ENCODE results near the gene POP5. TPM values are rescaled to one million over a fixed set of nuclear protein-coding genes. Genes with fewer than 3 reads are reported as not detected.
"Not testable (repeated sequence)": the region's sequence is repeated elsewhere in the genome, so short reads cannot be mapped to it uniquely, and the experiment has no call there.

Gene POP5
- total RNA-seq (32.3 TPM), polyA plus RNA-seq (10 to 100 TPM; 71.2 to 88.4 (median 79.0) TPM)

DNA sequence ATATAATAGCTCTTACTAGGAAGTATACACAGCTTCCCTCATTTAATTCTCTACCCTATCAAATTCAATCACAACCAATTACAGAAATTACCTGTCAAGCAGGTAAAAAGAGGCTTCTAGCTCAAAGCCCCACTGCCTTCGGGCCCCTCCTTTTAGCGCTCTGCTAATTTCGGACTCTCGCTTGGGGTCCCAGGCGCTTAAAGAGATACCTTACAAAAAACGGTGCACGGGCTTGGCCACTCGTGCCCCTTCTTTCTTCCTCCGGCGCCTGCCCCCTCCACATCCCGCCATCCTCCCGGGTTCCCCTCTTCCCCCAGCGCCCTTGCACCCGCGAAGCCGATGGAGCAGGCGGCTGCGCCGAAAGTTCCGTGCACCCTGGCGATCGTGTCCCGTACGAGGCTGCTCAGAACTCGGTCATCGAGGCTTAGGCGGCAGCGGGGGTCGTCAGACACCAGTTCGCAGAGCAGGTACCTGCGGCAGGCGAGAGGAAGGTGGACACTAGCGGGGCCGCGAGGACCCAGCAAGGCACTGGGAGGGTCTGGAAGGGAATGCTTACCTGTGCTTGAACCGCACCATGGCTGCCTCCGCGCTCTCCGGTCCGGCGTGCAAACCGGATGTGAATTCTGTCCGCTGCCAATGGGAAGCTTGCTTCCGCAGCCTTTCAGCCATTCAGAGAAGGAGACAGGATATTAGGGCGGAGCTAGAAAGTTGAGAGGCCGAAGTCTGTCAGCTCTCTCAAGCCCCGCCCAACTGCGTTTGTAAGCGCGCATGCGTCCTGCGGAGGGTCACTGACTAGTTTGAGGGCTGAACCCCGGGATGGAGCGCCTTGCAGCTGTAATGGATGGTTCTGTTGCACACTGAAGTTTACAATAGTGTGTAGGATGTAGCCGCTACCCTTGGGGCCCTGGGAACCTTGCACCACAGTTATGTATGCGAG lies at the start of gene POP5:
TSS of gene POP5 (minus strand) at position 616 of the 937 bp plus-strand sequence. CDS start at position 576, 40 bp downstream.
- peak; percentile 90 to 93 for ATAC-seq (ENCODE audit: low read depth in 2 of 2)
- peaks cover 7 to 54% (median 28%) of the 10 kb centered on the region in 4 donors for H3K4me1 Mint-ChIP-seq

DNA sequence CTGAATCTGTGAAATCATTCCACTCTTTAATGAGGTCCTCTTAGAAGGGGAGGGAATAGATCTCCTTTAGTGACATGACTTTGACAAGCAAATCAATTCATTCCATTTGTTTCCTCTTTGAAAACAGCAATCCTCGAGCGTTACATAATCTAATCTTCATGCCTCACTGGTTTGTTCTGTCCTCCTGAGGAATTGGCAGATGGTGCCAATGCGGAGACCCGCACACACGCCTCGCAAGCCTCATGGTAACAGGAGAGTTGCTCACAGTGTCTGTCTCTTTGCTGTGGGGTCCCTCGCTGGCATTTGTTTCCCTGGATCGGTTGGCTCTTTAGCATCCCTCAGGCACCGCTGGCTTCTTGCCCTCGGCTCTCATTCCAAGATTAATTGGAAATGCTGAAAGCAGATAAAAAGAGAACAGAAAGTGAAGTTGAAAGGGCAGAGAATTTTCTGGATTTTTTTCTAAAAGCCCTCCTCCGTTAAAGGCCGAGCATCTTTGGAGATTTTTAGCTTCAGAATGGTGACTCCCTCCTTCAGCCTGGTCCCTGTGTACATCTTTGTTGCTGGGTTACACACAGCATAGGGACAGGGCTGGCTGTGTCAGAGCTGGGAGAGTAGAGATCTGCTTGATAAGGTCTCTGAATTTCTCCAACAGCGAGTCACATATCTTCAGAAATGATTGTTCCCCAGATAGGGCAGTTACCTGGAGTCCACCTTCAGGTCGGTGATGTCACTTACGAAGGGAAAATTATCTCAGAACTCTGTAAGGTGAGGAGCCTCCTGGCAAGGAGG lies 49.1 kb upstream of the POP5 start:
- no peaks in the 10 kb centered on the region for H3K9me3 Mint-ChIP-seq
- no peak overlapping the region for H3K4me3 Mint-ChIP-seq
- no peaks in the 10 kb centered on the region for H3K4me1 Mint-ChIP-seq
- Histone ChIP-seq H3K27me3 (ENCODE audit: control insufficient read depth, insufficient read depth, low read length) (peaks cover 6% of the 10 kb centered on the region), H3K4me1 (ENCODE audit: control insufficient read depth, insufficient read depth, low read length, poor library complexity, severe bottlenecking) (no peaks in the 10 kb centered on the region), H3K4me3 (ENCODE audit: low read depth, low read length) (no peak overlapping the region), H3K27ac (ENCODE audit: insufficient read depth, low read length, poor library complexity, severe bottlenecking) (no peak overlapping the region), H3K36me3 (ENCODE audit: control insufficient read depth, insufficient read depth, low read length) (no peaks in the 10 kb centered on the region), H3K9me3 (ENCODE audit: control insufficient read depth in 2 of 2, low read length in 2 of 2) (no peaks in the 10 kb centered on the region)
- DNase-seq (no peak), ATAC-seq (ENCODE audit: low read depth in 2 of 2) (no peak)
- no peak overlapping the region for H3K27ac Mint-ChIP-seq
- peaks cover 29% of the 10 kb centered on the region for H3K27me3 Mint-ChIP-seq
- no peaks in the 10 kb centered on the region for H3K36me3 Mint-ChIP-seq

More for the DNA sequence above, at the start of gene POP5:
- peak; percentile 91 to 97 (median 93) for DNase-seq
- peaks cover 14% of the 10 kb centered on the region for H3K36me3 Mint-ChIP-seq
- Histone ChIP-seq H3K36me3 (ENCODE audit: control insufficient read depth, insufficient read depth, low read length) (peaks cover 32% of the 10 kb centered on the region), H3K9me3 (ENCODE audit: control insufficient read depth in 2 of 2, low read length in 2 of 2) (no peaks in the 10 kb centered on the region), H3K27ac (ENCODE audit: insufficient read depth, low read length, poor library complexity, severe bottlenecking) (peak within 1 kb of the TSS; percentile 64), H3K4me3 (ENCODE audit: low read depth, low read length) (peak within 1 kb of the TSS; percentile 87), H3K4me1 (ENCODE audit: control insufficient read depth, insufficient read depth, low read length, poor library complexity, severe bottlenecking) (peaks cover 40% of the 10 kb centered on the region), H3K27me3 (ENCODE audit: control insufficient read depth, insufficient read depth, low read length) (peaks cover 4% of the 10 kb centered on the region)
- H3K9me3 Mint-ChIP-seq = no peaks in the 10 kb centered on the region
- peaks cover 29% of the 10 kb centered on the region for H3K27me3 Mint-ChIP-seq
- peak within 1 kb of the TSS; percentile 95 to 98 (median 96) for H3K27ac Mint-ChIP-seq
- peak within 1 kb of the TSS; percentile 90 to 99 (median 98) for H3K4me3 Mint-ChIP-seq

GRCh38 chr12:120628919-120629318 lies 47.7 kb upstream of the POP5 start:
- no peak overlapping the region for H3K27ac Mint-ChIP-seq
- no peak for ATAC-seq (ENCODE audit: low read depth in 2 of 2)
- no peak overlapping the region for H3K27ac ChIP-seq (ENCODE audit: insufficient read depth, low read length, poor library complexity, severe bottlenecking)
- peaks cover 3% of the 10 kb centered on the region for H3K27me3 ChIP-seq (ENCODE audit: control insufficient read depth, insufficient read depth, low read length)
- no peaks in the 10 kb centered on the region for H3K36me3 Mint-ChIP-seq
- peaks cover 35% of the 10 kb centered on the region for H3K27me3 Mint-ChIP-seq
- H3K9me3 Mint-ChIP-seq = no peaks in the 10 kb centered on the region
- no peak overlapping the region for H3K4me3 ChIP-seq (ENCODE audit: low read depth, low read length)
- H3K4me3 Mint-ChIP-seq = no peak overlapping the region
- no peaks in the 10 kb centered on the region for H3K36me3 ChIP-seq (ENCODE audit: control insufficient read depth, insufficient read depth, low read length)
- no peaks in the 10 kb centered on the region for H3K4me1 ChIP-seq (ENCODE audit: control insufficient read depth, insufficient read depth, low read length, poor library complexity, severe bottlenecking)
- DNase-seq = no peak
- no peaks in the 10 kb centered on the region for H3K9me3 ChIP-seq (ENCODE audit: control insufficient read depth in 2 of 2, low read length in 2 of 2)
- H3K4me1 Mint-ChIP-seq = no peaks in the 10 kb centered on the region

GRCh38 chr12:120625557-120626419 lies 44.6 kb upstream of the POP5 start:
- DNase-seq = peak in 1 of 3 donors; percentile 26
- no peak for ATAC-seq (ENCODE audit: low read depth in 2 of 2)
- H3K4me3 ChIP-seq (ENCODE audit: low read depth, low read length) = no peak overlapping the region
- H3K9me3 ChIP-seq (ENCODE audit: control insufficient read depth in 2 of 2, low read length in 2 of 2) = no peaks in the 10 kb centered on the region
- Mint-ChIP-seq H3K4me3 (no peak overlapping the region), H3K27me3 (peaks cover 59% of the 10 kb centered on the region), H3K27ac (no peak overlapping the region), H3K4me1 (no peaks in the 10 kb centered on the region), H3K36me3 (no peaks in the 10 kb centered on the region), H3K9me3 (peaks cover 0 to 2% (median 0%) of the 10 kb centered on the region in 7 donors)
- H3K36me3 ChIP-seq (ENCODE audit: control insufficient read depth, insufficient read depth, low read length) = no peaks in the 10 kb centered on the region
- H3K27ac ChIP-seq (ENCODE audit: insufficient read depth, low read length, poor library complexity, severe bottlenecking) = no peak overlapping the region
- no peaks in the 10 kb centered on the region for H3K4me1 ChIP-seq (ENCODE audit: control insufficient read depth, insufficient read depth, low read length, poor library complexity, severe bottlenecking)
- peaks cover 2% of the 10 kb centered on the region for H3K27me3 ChIP-seq (ENCODE audit: control insufficient read depth, insufficient read depth, low read length)

GRCh38 chr12:120620624-120621023 lies 39.4 kb upstream of the POP5 start:
- ATAC-seq (ENCODE audit: low read depth in 2 of 2) (no peak), DNase-seq (no peak)
- Mint-ChIP-seq H3K9me3 (peaks cover 0 to 2% (median 0%) of the 10 kb centered on the region in 7 donors), H3K4me1 (no peaks in the 10 kb centered on the region), H3K27me3 (peaks cover 37% of the 10 kb centered on the region), H3K36me3 (no peaks in the 10 kb centered on the region), H3K27ac (no peak overlapping the region), H3K4me3 (no peak overlapping the region)
- Histone ChIP-seq H3K4me3 (ENCODE audit: low read depth, low read length) (no peak overlapping the region), H3K27me3 (ENCODE audit: control insufficient read depth, insufficient read depth, low read length) (peaks cover 14% of the 10 kb centered on the region), H3K27ac (ENCODE audit: insufficient read depth, low read length, poor library complexity, severe bottlenecking) (no peak overlapping the region), H3K36me3 (ENCODE audit: control insufficient read depth, insufficient read depth, low read length) (no peaks in the 10 kb centered on the region), H3K9me3 (ENCODE audit: control insufficient read depth in 2 of 2, low read length in 2 of 2) (no peaks in the 10 kb centered on the region), H3K4me1 (ENCODE audit: control insufficient read depth, insufficient read depth, low read length, poor library complexity, severe bottlenecking) (no peaks in the 10 kb centered on the region)

DNA sequence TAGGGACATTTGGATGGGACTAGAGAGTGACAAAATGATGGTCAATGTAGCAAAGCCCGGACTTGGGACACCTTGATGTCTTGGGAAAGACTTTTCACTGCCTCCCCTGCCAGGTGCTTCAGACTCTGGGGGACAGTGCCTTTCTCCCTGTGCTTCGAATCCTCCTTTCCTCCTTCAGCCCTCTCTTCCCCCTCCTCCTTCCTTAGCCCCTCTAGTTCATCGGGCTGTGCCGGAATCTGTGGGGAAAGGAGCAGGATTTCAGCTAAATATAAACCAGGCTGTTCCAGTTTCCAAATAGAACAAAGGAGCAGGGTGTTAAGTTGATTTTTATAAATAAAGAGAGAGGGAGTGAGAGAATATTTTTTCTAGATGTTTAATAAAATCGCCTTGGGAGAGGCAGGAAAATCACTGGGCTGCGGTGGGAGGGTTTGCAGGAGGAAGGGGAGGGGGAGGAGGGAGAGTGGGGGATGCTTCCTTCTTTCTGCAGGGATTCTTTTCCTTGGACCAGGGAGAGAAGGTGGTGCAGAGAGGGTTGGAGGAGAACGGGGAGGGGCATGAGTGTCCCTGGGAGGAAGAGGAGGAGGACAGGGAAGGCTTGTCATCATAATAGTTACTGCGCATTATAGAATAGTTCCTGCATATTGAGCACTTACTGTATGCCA lies 37.9 kb upstream of the POP5 start:
- H3K27me3 ChIP-seq (ENCODE audit: control insufficient read depth, insufficient read depth, low read length) = peaks cover 14% of the 10 kb centered on the region
- Mint-ChIP-seq H3K9me3 (peaks cover 0 to 2% (median 0%) of the 10 kb centered on the region in 7 donors), H3K27ac (no peak overlapping the region), H3K27me3 (peaks cover 38% of the 10 kb centered on the region), H3K4me3 (no peak overlapping the region), H3K4me1 (no peaks in the 10 kb centered on the region), H3K36me3 (no peaks in the 10 kb centered on the region)
- no peak for DNase-seq
- no peak overlapping the region for H3K27ac ChIP-seq (ENCODE audit: insufficient read depth, low read length, poor library complexity, severe bottlenecking)
- H3K4me3 ChIP-seq (ENCODE audit: low read depth, low read length) = no peak overlapping the region
- no peaks in the 10 kb centered on the region for H3K36me3 ChIP-seq (ENCODE audit: control insufficient read depth, insufficient read depth, low read length)
- H3K9me3 ChIP-seq (ENCODE audit: control insufficient read depth in 2 of 2, low read length in 2 of 2) = no peaks in the 10 kb centered on the region
- no peaks in the 10 kb centered on the region for H3K4me1 ChIP-seq (ENCODE audit: control insufficient read depth, insufficient read depth, low read length, poor library complexity, severe bottlenecking)
- ATAC-seq (ENCODE audit: low read depth in 2 of 2) = no peak

GRCh38 chr12:120617767-120618166 lies 36.6 kb upstream of the POP5 start:
- H3K4me3 Mint-ChIP-seq; H3K36me3 Mint-ChIP-seq; H3K4me1 ChIP-seq (ENCODE audit: control insufficient read depth, insufficient read depth, low read length, poor library complexity, severe bottlenecking); DNase-seq; H3K9me3 Mint-ChIP-seq; H3K36me3 ChIP-seq (ENCODE audit: control insufficient read depth, insufficient read depth, low read length); H3K9me3 ChIP-seq (ENCODE audit: control insufficient read depth in 2 of 2, low read length in 2 of 2); H3K27ac Mint-ChIP-seq; H3K27ac ChIP-seq (ENCODE audit: insufficient read depth, low read length, poor library complexity, severe bottlenecking); H3K4me1 Mint-ChIP-seq; ATAC-seq (ENCODE audit: low read depth in 2 of 2); H3K4me3 ChIP-seq (ENCODE audit: low read depth, low read length): not testable (repeated sequence)
- H3K27me3 ChIP-seq (ENCODE audit: control insufficient read depth, insufficient read depth, low read length) = peaks cover 14% of the 10 kb centered on the region
- H3K27me3 Mint-ChIP-seq = peaks cover 32% of the 10 kb centered on the region

All from CD4-positive, CD25-positive, alpha-beta regulatory T cell (primary cell).